ENCODE results near the gene SNRNP200. TPM values are rescaled to one million over a fixed set of nuclear protein-coding genes. Genes with fewer than 3 reads are reported as not detected.

SNRNP200 gene
- total RNA-seq, 4 donors from 2014 or later: 35.0 to 147 (median 65.5) TPM

GRCh38 chr2:96264086-96264485 lies 41.3 kb downstream of the SNRNP200 start:
- intact Hi-C loops (cut with DNase I; ENCODE audit: low total_unique reads): no loop called here
- TF ChIP-seq, protein P1, sequence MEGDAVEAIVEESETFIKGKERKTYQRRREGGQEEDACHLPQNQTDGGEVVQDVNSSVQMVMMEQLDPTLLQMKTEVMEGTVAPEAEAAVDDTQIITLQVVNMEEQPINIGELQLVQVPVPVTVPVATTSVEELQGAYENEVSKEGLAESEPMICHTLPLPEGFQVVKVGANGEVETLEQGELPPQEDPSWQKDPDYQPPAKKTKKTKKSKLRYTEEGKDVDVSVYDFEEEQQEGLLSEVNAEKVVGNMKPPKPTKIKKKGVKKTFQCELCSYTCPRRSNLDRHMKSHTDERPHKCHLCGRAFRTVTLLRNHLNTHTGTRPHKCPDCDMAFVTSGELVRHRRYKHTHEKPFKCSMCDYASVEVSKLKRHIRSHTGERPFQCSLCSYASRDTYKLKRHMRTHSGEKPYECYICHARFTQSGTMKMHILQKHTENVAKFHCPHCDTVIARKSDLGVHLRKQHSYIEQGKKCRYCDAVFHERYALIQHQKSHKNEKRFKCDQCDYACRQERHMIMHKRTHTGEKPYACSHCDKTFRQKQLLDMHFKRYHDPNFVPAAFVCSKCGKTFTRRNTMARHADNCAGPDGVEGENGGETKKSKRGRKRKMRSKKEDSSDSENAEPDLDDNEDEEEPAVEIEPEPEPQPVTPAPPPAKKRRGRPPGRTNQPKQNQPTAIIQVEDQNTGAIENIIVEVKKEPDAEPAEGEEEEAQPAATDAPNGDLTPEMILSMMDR (IDR thresholded peaks at IDR 0.05): no peak
- no peak for TF ChIP-seq POLR2A (IDR thresholded peaks at IDR 0.05)

DNA sequence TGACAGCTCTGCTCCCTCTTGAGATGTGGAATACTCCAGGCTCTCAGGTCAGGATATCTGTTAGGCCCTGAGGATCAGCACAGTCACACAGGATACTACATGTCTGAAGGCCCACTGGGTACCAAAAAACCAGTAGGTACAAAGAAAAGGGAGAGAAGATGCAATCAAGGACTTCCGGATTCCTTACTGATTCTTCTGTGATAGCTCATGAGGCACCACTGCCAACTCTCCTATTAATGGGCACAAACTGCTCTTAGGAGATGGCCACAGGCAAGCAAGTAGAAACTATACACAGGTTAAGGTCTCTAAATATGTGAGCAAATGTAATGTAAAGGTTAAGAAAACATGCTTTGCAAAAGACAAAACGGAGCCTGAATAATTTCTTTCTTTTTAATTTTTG lies 43.0 kb downstream of the SNRNP200 start:
- H3K9me3 ChIP-seq: no peaks in the 10 kb centered on the region
- intact Hi-C loops (cut with DNase I; ENCODE audit: low total_unique reads): no loop called here
- DNase-seq: no peak
- H3K27me3 ChIP-seq: no peaks in the 10 kb centered on the region
- no peak overlapping the region for H3K27ac ChIP-seq
- H3K4me3 ChIP-seq: no peak overlapping the region
- H3K36me3 ChIP-seq: no peaks in the 10 kb centered on the region
- peaks cover 6 to 20% of the 10 kb centered on the region in 2 donors for H3K4me1 ChIP-seq
- TF ChIP-seq POLR2A (IDR thresholded peaks at IDR 0.05): no peak
- TF ChIP-seq, protein P1 (IDR thresholded peaks at IDR 0.05): no peak

More at GRCh38 chr2:96264086-96264485, 41.3 kb downstream of the SNRNP200 start:
- Histone ChIP-seq H3K9me3 (no peaks in the 10 kb centered on the region), H3K27ac (no peak overlapping the region), H3K4me1 (peaks cover 6 to 17% of the 10 kb centered on the region in 2 donors), H3K4me3 (no peak overlapping the region), H3K27me3 (no peaks in the 10 kb centered on the region), H3K36me3 (no peaks in the 10 kb centered on the region)
- no peak for DNase-seq

- intact Hi-C loops (cut with DNase I; ENCODE audit: low total_unique reads): no loop called here
Observed at GRCh38 chr2:96261328-96262003, 43.9 kb downstream of the SNRNP200 start.

DNA sequence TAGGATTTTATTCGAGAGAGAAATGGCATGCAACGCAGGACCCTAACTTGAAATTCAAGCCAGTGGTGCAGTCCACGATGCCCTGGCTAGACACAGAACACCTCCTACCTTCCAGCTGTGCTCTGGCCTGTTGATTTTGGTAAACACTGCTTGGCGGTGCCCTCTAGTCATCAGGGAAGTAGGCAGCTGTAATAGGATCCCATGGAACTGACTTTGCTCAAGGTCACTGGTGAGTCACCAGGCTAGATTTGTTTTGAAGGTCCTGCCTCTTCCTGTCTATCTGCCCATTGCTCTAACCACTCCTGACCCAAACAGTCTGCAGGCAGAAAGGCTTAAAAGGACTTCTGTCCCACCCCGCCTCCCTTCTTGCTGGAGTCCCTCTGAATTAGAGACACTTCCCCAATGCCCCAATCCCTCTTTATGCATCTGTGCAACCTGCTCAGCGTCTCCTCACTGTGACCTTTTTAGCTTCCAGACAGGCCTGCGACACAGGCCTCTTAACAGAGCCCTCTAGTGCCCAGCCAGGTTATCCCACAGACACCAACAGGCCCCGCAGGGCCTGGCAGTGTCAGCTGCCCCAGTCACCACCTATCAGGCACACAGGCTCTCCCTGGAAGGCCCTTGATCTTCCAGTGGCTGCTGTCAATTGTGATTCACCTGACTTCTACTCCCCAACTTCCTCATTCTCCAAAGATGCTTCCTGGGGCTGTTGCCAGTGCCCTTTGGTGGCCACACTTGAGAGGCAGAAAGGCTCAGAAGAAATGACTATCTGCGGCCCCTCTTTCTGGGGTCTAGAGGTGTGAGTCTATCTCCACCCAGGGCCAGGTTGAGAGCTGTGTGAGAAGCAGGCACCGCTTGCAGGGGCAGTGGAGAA lies 44.7 kb downstream of the SNRNP200 start:
- H3K9me3 ChIP-seq: no peaks in the 10 kb centered on the region
- H3K27ac ChIP-seq: peak overlapping the region; percentile 62 to 74
- DNase-seq: peak in 1 of 2 donors; percentile 62
- no peaks in the 10 kb centered on the region for H3K27me3 ChIP-seq
- intact Hi-C loops (cut with DNase I; ENCODE audit: low total_unique reads): no loop called here
- TF ChIP-seq, protein P1 (IDR thresholded peaks at IDR 0.05): peak in 2 of 4 experiments; percentile 11 to 18
- TF ChIP-seq POLR2A (IDR thresholded peaks at IDR 0.05): peak in 1 of 2 donors; percentile 25
- peaks cover 6 to 20% of the 10 kb centered on the region in 2 donors for H3K4me1 ChIP-seq
- H3K4me3 ChIP-seq: no peak overlapping the region
- no peaks in the 10 kb centered on the region for H3K36me3 ChIP-seq

More at GRCh38 chr2:96261328-96262003, 43.9 kb downstream of the SNRNP200 start:
- H3K4me1 ChIP-seq: peaks cover 6 to 20% of the 10 kb centered on the region in 2 donors
- peak overlapping the region; percentile 62 to 74 for H3K27ac ChIP-seq
- H3K27me3 ChIP-seq: no peaks in the 10 kb centered on the region
- no peaks in the 10 kb centered on the region for H3K36me3 ChIP-seq
- H3K9me3 ChIP-seq: no peaks in the 10 kb centered on the region
- H3K4me3 ChIP-seq: no peak overlapping the region
- no peak for DNase-seq
- no peak for TF ChIP-seq POLR2A (IDR thresholded peaks at IDR 0.05)
- TF ChIP-seq, protein P1 (IDR thresholded peaks at IDR 0.05): no peak
